ENCODE data around the gene WNT9B. TPM values are rescaled to one million over a fixed set of nuclear protein-coding genes. Genes with fewer than 3 reads are reported as not detected.

Gene WNT9B
- total RNA-seq, 1 experiment from 2014 or later = not detected

DNA sequence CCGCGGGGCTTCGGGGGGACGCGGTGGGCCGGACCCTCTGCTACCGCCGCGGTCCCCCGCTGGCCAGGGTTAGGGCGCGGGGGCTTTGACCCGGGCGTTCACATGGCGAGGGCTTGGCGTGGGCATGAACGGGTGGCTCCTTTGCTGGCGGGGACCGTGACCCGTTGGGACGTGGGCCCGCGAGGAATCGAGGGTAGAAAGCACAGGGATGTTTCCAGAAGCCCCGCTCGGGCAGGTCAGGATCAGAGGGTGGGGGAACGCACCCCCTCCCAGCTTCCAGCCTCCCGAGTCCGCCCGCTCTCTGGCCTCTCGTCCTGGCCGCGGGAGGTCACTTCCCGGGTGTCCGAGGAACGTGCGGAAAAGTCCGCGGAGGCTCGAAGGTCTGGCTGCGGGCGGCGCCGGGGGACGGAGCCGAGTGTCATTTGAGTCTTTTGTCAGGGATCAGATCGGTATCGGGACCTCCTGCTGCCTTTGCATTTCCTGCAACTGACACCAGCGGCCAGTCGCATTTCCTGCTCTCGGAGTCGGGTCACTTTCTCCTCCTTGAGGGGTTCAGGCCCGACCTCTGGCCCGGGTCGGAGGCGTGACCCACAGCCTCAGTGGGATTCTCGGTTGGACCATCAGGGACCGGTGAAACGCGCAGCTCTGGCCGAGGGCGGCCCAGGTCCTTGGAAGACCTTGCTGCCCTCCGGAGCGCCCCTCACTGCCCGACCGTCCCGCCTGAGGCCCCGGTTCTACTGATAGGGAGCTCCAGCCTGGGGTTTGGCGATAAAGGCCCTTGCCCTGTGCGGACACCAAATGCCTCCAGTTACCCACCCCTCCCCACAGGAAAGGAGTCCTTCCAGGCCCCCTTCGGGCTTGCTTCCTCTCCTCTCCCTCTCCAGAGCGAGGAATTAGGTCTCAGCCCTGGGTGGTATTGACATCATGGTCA is 32.2 kb upstream of the WNT9B start:
- ChIA-PET POLR2A (interaction anchor here (0.7 kb wide), 2 partner anchors 15 to 73 kb away, joined by 3 to 6 read pairs; no protein-coding TSS in a partner anchor), CTCF (no interaction called here)
- in situ Hi-C loops (cut with HindIII; ENCODE audit: low pct_unique_long_range_greater_than_20kb, low sequenced_read_pairs) (no loop called here), intact Hi-C loops (cut with micrococcal nuclease; ENCODE audit: unreplicated experiment) (no loop called here)
- no peaks in the 10 kb centered on the region for H3K9me3 ChIP-seq (ENCODE audit: control insufficient read depth, insufficient read depth, low read depth, low read length)
- TF ChIP-seq CTCF (IDR thresholded peaks at IDR 0.05) (no peak), POLR2AphosphoS5 (IDR thresholded peaks at IDR 0.05; ENCODE audit: low read depth, low read length) (no peak), TCF7L2 (IDR thresholded peaks at IDR 0.05; ENCODE audit: low read depth, low read length) (no peak), SIN3A (IDR thresholded peaks at IDR 0.05; ENCODE audit: borderline replicate concordance, insufficient read depth, low read depth, low read length) (no peak)
- TF ChIP-seq, protein P1, sequence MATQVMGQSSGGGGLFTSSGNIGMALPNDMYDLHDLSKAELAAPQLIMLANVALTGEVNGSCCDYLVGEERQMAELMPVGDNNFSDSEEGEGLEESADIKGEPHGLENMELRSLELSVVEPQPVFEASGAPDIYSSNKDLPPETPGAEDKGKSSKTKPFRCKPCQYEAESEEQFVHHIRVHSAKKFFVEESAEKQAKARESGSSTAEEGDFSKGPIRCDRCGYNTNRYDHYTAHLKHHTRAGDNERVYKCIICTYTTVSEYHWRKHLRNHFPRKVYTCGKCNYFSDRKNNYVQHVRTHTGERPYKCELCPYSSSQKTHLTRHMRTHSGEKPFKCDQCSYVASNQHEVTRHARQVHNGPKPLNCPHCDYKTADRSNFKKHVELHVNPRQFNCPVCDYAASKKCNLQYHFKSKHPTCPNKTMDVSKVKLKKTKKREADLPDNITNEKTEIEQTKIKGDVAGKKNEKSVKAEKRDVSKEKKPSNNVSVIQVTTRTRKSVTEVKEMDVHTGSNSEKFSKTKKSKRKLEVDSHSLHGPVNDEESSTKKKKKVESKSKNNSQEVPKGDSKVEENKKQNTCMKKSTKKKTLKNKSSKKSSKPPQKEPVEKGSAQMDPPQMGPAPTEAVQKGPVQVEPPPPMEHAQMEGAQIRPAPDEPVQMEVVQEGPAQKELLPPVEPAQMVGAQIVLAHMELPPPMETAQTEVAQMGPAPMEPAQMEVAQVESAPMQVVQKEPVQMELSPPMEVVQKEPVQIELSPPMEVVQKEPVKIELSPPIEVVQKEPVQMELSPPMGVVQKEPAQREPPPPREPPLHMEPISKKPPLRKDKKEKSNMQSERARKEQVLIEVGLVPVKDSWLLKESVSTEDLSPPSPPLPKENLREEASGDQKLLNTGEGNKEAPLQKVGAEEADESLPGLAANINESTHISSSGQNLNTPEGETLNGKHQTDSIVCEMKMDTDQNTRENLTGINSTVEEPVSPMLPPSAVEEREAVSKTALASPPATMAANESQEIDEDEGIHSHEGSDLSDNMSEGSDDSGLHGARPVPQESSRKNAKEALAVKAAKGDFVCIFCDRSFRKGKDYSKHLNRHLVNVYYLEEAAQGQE (IDR thresholded peaks at IDR 0.05; ENCODE audit: insufficient read depth in 1 of 2, low read depth in 2 of 2, low read length in 1 of 2) = no peak
- ATAC-seq = no peak
- H3K36me3 ChIP-seq (ENCODE audit: control insufficient read depth, insufficient read depth, low read length) = no peaks in the 10 kb centered on the region
- H3K27ac ChIP-seq (ENCODE audit: low read length) = no peak overlapping the region
- no peaks in the 10 kb centered on the region for H3K4me1 ChIP-seq (ENCODE audit: control insufficient read depth, insufficient read depth, low read length)
- BruUV-seq (replicated peaks) = no TSS peak
- H3K4me3 ChIP-seq (ENCODE audit: low read depth in 2 of 2, low read length in 2 of 2) = no peak overlapping the region
- DNase-seq (ENCODE audit: low read depth, low spot score) = no peak
- H3K27me3 ChIP-seq (ENCODE audit: control insufficient read depth, insufficient read depth, low read length) = no peaks in the 10 kb centered on the region

DNA sequence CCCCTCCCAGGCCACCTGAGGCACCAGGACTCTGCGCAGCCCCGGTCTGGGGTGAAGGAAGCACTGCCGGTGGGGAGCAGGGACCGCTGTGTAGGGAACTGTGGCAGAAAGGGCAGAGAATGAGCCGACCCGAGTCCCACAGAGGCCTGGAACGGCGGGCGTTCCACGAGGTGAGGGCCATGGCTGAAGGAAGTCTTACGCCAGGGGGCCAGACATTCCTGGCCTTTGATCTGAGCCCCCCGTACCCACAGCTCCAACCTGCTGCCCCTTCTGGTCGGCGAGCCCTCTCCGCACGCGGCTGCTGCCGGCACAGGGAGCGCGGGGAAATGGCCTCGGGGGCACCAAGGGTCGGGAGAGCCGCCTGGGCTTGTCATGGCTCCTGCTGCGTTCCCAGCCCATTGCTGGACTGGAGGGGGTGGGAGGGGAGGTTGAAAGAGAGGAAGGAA is 31.5 kb upstream of the WNT9B start:
- ChIA-PET CTCF (no interaction called here), POLR2A (interaction anchor here (0.7 kb wide), 1 partner anchor 72 kb away, joined by 6 read pairs; no protein-coding TSS in a partner anchor)
- intact Hi-C loops (cut with micrococcal nuclease; ENCODE audit: unreplicated experiment) (no loop called here), in situ Hi-C loops (cut with HindIII; ENCODE audit: low pct_unique_long_range_greater_than_20kb, low sequenced_read_pairs) (no loop called here)
- no peaks in the 10 kb centered on the region for H3K27me3 ChIP-seq (ENCODE audit: control insufficient read depth, insufficient read depth, low read length)
- H3K27ac ChIP-seq (ENCODE audit: low read length) = no peak overlapping the region
- no peak for DNase-seq (ENCODE audit: low read depth, low spot score)
- BruUV-seq (replicated peaks) = no TSS peak
- no peaks in the 10 kb centered on the region for H3K4me1 ChIP-seq (ENCODE audit: control insufficient read depth, insufficient read depth, low read length)
- no peak overlapping the region for H3K4me3 ChIP-seq (ENCODE audit: low read depth in 2 of 2, low read length in 2 of 2)
- no peak for ATAC-seq
- H3K36me3 ChIP-seq (ENCODE audit: control insufficient read depth, insufficient read depth, low read length) = no peaks in the 10 kb centered on the region
- TF ChIP-seq, protein P1 (IDR thresholded peaks at IDR 0.05; ENCODE audit: insufficient read depth in 1 of 2, low read depth in 2 of 2, low read length in 1 of 2) = no peak
- TF ChIP-seq TCF7L2 (IDR thresholded peaks at IDR 0.05; ENCODE audit: low read depth, low read length) (no peak), CTCF (IDR thresholded peaks at IDR 0.05) (no peak), POLR2AphosphoS5 (IDR thresholded peaks at IDR 0.05; ENCODE audit: low read depth, low read length) (no peak), SIN3A (IDR thresholded peaks at IDR 0.05; ENCODE audit: borderline replicate concordance, insufficient read depth, low read depth, low read length) (no peak)
- no peaks in the 10 kb centered on the region for H3K9me3 ChIP-seq (ENCODE audit: control insufficient read depth, insufficient read depth, low read depth, low read length)

All from Panc1 (cell line).